ENCODE data around the gene ANGPTL2.
A peak's percentile ranks its signal among the peaks of the same experiment; 100 is the strongest.

ANGPTL2 gene

DNA sequence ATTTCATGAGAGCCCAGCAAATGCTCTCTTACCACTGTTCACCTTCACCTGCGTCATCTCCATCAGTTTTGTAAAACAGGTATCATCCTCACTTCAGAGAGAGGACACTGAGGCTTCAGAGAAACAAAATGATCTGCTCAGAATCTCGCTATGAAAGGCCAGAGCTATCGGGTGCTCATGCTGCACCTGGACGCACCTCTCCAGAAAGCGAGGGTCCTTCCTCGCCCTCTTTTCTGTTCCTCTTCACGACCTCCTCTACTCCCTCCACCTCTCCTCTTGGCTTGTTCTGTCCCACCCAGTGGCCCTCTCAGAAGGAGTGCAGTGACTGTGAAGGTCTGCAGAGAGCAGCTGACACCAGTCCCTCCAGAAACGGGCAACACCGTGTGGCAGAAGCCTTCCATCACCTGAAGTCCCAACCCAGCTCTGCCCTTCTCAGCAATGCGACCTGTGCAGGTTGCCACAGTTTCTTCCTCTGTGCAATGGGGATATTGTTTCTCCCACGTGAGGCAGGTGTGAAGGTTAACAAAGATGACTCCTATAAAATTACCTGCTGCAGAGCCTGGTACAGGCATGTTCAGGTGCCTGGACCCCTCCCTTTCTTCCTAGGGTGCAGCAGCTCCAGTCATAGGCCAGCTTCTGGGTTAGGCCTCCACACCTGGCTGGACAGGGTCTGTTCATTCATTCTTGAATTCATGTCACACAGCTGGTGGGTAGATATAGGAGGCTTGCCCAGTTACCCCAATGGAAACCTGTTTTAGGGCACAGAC is 45.3 kb upstream of the ANGPTL2 start:
- no peak overlapping the region for H3K4me3 ChIP-seq (replicated peaks; ENCODE audit: low read depth, low read length)
- DNase-seq (ENCODE audit: low read depth) = no peak
- TF ChIP-seq, protein P1, sequence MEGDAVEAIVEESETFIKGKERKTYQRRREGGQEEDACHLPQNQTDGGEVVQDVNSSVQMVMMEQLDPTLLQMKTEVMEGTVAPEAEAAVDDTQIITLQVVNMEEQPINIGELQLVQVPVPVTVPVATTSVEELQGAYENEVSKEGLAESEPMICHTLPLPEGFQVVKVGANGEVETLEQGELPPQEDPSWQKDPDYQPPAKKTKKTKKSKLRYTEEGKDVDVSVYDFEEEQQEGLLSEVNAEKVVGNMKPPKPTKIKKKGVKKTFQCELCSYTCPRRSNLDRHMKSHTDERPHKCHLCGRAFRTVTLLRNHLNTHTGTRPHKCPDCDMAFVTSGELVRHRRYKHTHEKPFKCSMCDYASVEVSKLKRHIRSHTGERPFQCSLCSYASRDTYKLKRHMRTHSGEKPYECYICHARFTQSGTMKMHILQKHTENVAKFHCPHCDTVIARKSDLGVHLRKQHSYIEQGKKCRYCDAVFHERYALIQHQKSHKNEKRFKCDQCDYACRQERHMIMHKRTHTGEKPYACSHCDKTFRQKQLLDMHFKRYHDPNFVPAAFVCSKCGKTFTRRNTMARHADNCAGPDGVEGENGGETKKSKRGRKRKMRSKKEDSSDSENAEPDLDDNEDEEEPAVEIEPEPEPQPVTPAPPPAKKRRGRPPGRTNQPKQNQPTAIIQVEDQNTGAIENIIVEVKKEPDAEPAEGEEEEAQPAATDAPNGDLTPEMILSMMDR (IDR thresholded peaks at IDR 0.05; ENCODE audit: low read length, missing control alignments) = no peak

DNA sequence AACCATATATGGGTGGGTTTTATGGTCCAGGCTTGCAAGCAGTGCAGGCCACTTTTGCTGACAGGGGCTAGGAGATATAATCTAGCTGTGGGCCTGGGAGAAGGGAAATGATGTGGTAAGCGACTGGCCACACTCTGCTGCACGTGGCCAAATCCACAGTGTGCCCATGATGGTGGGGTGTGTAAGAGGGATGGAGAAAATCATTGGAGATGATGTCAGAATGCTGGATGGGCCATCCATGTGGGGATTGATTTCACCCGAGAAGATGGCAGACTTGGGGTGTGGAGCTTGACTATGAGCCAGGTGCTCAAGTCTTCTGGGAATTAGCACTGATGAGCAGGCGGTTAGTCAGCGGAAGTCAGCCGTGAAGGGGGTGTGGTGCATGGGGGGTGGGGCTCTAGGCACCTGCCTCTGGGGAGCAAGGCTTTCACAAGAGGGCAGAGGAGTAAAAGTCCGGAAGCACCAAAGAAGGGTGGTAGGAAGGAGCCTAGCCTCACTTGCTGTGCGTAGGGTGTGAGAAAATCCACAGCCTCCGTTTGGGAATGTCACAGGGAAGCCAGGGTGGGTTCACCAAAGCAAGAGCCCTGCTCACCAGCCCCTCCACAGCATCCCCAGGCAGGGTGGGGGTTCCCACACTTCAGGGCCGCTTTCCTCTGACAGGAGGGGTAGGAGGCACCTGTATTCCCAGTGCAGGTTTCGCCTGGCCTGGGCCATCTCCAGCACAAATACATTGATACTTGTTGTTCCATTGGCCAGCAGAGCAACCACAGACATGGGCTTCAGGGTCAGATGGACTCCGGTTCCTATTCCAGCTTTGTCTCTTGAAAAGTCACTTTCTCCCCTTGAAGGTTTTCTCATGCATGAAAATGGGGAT is 44.5 kb upstream of the ANGPTL2 start:
- DNase-seq (ENCODE audit: low read depth) = no peak
- H3K4me3 ChIP-seq (replicated peaks; ENCODE audit: low read depth, low read length) = no peak overlapping the region
- TF ChIP-seq, protein P1 (IDR thresholded peaks at IDR 0.05; ENCODE audit: low read length, missing control alignments) = no peak

DNA sequence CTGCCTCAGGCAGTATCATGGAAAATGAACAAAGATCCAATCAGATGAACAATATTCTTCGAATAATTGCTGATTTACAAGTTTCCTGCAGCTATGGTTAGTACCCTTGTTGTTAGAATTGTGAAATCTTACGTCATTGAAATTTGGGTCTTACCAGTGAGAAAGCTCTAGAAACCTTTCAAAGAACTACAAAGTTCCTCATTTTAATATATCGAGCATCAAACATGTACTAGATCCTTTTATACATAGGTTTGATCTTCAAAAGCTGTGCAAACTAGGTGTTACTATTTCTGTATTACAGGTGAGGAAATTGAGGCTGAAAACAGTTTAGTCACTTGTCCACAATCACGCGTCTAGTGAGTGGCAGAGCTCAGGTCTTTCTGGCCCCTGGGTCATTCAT is 43.7 kb upstream of the ANGPTL2 start:
- no peak overlapping the region for H3K4me3 ChIP-seq (replicated peaks; ENCODE audit: low read depth, low read length)
- DNase-seq (ENCODE audit: low read depth) = no peak
- TF ChIP-seq, protein P1 (IDR thresholded peaks at IDR 0.05; ENCODE audit: low read length, missing control alignments) = no peak

DNA sequence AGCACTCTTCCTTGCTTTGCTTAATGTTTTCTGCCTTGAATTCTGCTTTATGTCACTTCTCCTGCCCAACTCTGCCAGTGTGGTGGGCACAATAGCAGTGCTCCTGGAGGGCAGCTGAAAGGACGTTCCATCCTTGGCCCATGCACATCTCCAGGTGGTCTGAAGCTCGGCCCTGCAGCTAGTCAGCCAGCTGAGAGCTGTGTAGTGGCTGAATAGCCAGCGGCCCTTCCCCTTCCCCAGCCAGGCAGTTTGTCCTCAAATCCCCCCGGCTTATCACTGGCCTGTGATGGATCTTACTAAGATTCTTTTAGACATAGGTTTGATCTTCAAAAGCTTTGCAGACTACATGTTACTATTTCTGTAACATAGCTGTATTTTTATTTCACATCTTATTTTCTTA is 42.7 kb upstream of the ANGPTL2 start:
- no peak overlapping the region for H3K4me3 ChIP-seq (replicated peaks; ENCODE audit: low read depth, low read length)

DNA sequence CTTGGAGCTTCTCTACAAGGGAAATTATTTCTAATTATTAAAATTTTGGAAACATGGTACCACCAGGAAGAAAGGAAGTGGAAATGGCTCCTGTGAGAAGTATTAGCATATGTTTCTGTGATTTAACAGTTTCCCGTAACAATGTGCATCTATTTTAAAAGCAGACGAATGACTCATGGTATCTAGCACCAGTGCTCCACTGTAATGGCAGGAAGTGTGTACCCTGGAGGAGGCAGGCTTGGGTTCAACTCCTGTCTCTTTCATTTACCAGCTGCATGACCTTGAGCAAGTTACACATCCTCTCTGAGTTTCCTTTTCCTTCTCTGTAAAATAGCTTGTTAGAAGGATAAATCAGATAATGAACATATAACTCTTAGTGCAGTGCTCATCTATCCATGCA is 41.0 kb upstream of the ANGPTL2 start:
- TF ChIP-seq, protein P1 (IDR thresholded peaks at IDR 0.05; ENCODE audit: low read length, missing control alignments) = no peak
- no peak overlapping the region for H3K4me3 ChIP-seq (replicated peaks; ENCODE audit: low read depth, low read length)
- peak; percentile 88 for DNase-seq (ENCODE audit: low read depth)

More for the DNA sequence above, 42.7 kb upstream of the ANGPTL2 start:
- DNase-seq (ENCODE audit: low read depth) = no peak
- TF ChIP-seq, protein P1 (IDR thresholded peaks at IDR 0.05; ENCODE audit: low read length, missing control alignments) = no peak

DNA sequence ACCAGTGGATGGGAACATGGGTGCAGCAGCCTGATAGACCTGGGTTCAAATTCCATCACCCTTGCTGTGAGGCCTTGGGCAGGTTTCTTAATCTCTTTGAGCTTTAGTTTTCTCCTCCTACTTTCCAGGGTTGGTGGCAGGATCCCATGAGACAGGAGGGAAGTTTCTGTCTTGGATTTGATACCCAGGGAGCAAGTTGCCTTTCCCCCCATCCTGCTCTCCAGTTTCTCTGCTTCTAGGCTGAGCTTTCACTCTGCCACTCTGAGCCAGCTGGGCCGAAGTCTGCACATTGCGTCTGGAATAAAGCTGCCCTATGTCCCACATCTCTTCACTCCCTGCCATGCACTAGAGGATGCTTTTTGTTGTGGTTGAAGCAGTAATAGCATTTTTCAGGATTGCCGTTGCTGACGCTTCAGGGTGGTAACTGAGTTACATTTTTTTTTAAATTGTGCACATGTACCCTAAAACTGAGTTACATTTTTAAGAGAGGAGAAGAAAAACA is 40.5 kb upstream of the ANGPTL2 start:
- no peak for DNase-seq (ENCODE audit: low read depth)
- no peak overlapping the region for H3K4me3 ChIP-seq (replicated peaks; ENCODE audit: low read depth, low read length)
- TF ChIP-seq, protein P1 (IDR thresholded peaks at IDR 0.05; ENCODE audit: low read length, missing control alignments) = no peak

All from fibroblast of pulmonary artery (primary cell).